ENCODE results near the gene NEO1.

The NEO1 gene

GRCh38 chr15:73078722-73079121 lies 26.5 kb downstream of the NEO1 start:
- H3K36me3 ChIP-seq (ENCODE audit: insufficient read depth, low read length) = no peaks in the 10 kb centered on the region
- WGBS = 88% methylated on average over 2 of the region's 2 CpGs
- H3K9ac ChIP-seq (ENCODE audit: low read depth, low read length) = no peak overlapping the region
- no peak overlapping the region for H3K27ac ChIP-seq (ENCODE audit: low read depth, low read length)
- no peak overlapping the region for H3K4me3 ChIP-seq (ENCODE audit: low read length)
- H3K4me1 ChIP-seq (ENCODE audit: insufficient read depth, low read length) = peaks cover 12% of the 10 kb centered on the region
- no peaks in the 10 kb centered on the region for H3K9me3 ChIP-seq (ENCODE audit: insufficient read depth, low read depth, low read length)
- H3K27me3 ChIP-seq (ENCODE audit: insufficient read depth, low read length) = no peaks in the 10 kb centered on the region

- Histone ChIP-seq H3K9me3 (ENCODE audit: insufficient read depth, low read depth, low read length) (no peaks in the 10 kb centered on the region), H3K4me1 (ENCODE audit: insufficient read depth, low read length) (peaks cover 12% of the 10 kb centered on the region), H3K27ac (ENCODE audit: low read depth, low read length) (no peak overlapping the region), H3K27me3 (ENCODE audit: insufficient read depth, low read length) (no peaks in the 10 kb centered on the region), H3K9ac (ENCODE audit: low read depth, low read length) (no peak overlapping the region), H3K36me3 (ENCODE audit: insufficient read depth, low read length) (no peaks in the 10 kb centered on the region), H3K4me3 (ENCODE audit: low read length) (no peak overlapping the region)
- WGBS = 90% methylated on average over 2 of the region's 3 CpGs
Measured at GRCh38 chr15:73079565-73079964, 27.3 kb downstream of the NEO1 start.

GRCh38 chr15:73081321-73081958 lies 29.2 kb downstream of the NEO1 start:
- H3K4me1 ChIP-seq (ENCODE audit: insufficient read depth, low read length) = peaks cover 12% of the 10 kb centered on the region
- H3K9me3 ChIP-seq (ENCODE audit: insufficient read depth, low read depth, low read length) = 0 out of 2 replicates have a peak, but pooled peaks cover 4% of the 10 kb centered on the region
- 86% methylated on average over 3 of the region's 3 CpGs for WGBS

GRCh38 chr15:73082812-73083211 lies 30.5 kb downstream of the NEO1 start:
- 81% methylated on average over 2 of the region's 2 CpGs for WGBS
- no peak overlapping the region for H3K9ac ChIP-seq (ENCODE audit: low read depth, low read length)
- H3K9me3 ChIP-seq (ENCODE audit: insufficient read depth, low read depth, low read length) = 0 out of 2 replicates have a peak, but pooled peaks cover 4% of the 10 kb centered on the region
- no peak overlapping the region for H3K27ac ChIP-seq (ENCODE audit: low read depth, low read length)
- no peak overlapping the region for H3K4me3 ChIP-seq (ENCODE audit: low read length)
- H3K4me1 ChIP-seq (ENCODE audit: insufficient read depth, low read length) = peaks cover 12% of the 10 kb centered on the region
- H3K36me3 ChIP-seq (ENCODE audit: insufficient read depth, low read length) = no peaks in the 10 kb centered on the region
- H3K27me3 ChIP-seq (ENCODE audit: insufficient read depth, low read length) = no peaks in the 10 kb centered on the region

More at GRCh38 chr15:73081321-73081958, 29.2 kb downstream of the NEO1 start:
- Histone ChIP-seq H3K4me3 (ENCODE audit: low read length) (no peak overlapping the region), H3K9ac (ENCODE audit: low read depth, low read length) (no peak overlapping the region), H3K27me3 (ENCODE audit: insufficient read depth, low read length) (no peaks in the 10 kb centered on the region), H3K27ac (ENCODE audit: low read depth, low read length) (no peak overlapping the region), H3K36me3 (ENCODE audit: insufficient read depth, low read length) (no peaks in the 10 kb centered on the region)

GRCh38 chr15:73087098-73087497 lies 34.8 kb downstream of the NEO1 start:
- Histone ChIP-seq H3K4me1 (ENCODE audit: insufficient read depth, low read length) (no peaks in the 10 kb centered on the region), H3K27ac (ENCODE audit: low read depth, low read length) (no peak overlapping the region), H3K36me3 (ENCODE audit: insufficient read depth, low read length) (no peaks in the 10 kb centered on the region), H3K4me3 (ENCODE audit: low read length) (no peak overlapping the region), H3K27me3 (ENCODE audit: insufficient read depth, low read length) (no peaks in the 10 kb centered on the region), H3K9ac (ENCODE audit: low read depth, low read length) (no peak overlapping the region), H3K9me3 (ENCODE audit: insufficient read depth, low read depth, low read length) (0 out of 2 replicates have a peak, but pooled peaks cover 4% of the 10 kb centered on the region)

GRCh38 chr15:73105064-73105463 lies 52.8 kb downstream of the NEO1 start:
- 96% methylated on average over 3 of the region's 3 CpGs for whole genome bisulfite sequencing
- Histone ChIP-seq H3K27ac (ENCODE audit: low read depth, low read length) (no peak overlapping the region), H3K4me3 (ENCODE audit: low read length) (no peak overlapping the region), H3K9ac (ENCODE audit: low read depth, low read length) (no peak overlapping the region), H3K27me3 (ENCODE audit: insufficient read depth, low read length) (no peaks in the 10 kb centered on the region), H3K36me3 (ENCODE audit: insufficient read depth, low read length) (no peaks in the 10 kb centered on the region), H3K4me1 (ENCODE audit: insufficient read depth, low read length) (peaks cover 12% of the 10 kb centered on the region), H3K9me3 (ENCODE audit: insufficient read depth, low read depth, low read length) (no peaks in the 10 kb centered on the region)

- Histone ChIP-seq H3K27me3 (ENCODE audit: insufficient read depth, low read length) (no peaks in the 10 kb centered on the region), H3K4me3 (ENCODE audit: low read length) (no peak overlapping the region), H3K27ac (ENCODE audit: low read depth, low read length) (no peak overlapping the region), H3K9ac (ENCODE audit: low read depth, low read length) (no peak overlapping the region), H3K36me3 (ENCODE audit: insufficient read depth, low read length) (no peaks in the 10 kb centered on the region), H3K4me1 (ENCODE audit: insufficient read depth, low read length) (peaks cover 16% of the 10 kb centered on the region), H3K9me3 (ENCODE audit: insufficient read depth, low read depth, low read length) (no peaks in the 10 kb centered on the region)
- 69% methylated on average over 4 of the region's 4 CpGs for WGBS
Measured at GRCh38 chr15:73108676-73109075, 56.4 kb downstream of the NEO1 start.

- 71% methylated on average over 3 of the region's 3 CpGs for WGBS
- no peak overlapping the region for H3K4me3 ChIP-seq (ENCODE audit: low read length)
Measured at GRCh38 chr15:73109765-73110164, 57.5 kb downstream of the NEO1 start.

GRCh38 chr15:73110201-73110600 lies 57.9 kb downstream of the NEO1 start:
- peaks cover 19% of the 10 kb centered on the region for H3K4me1 ChIP-seq (ENCODE audit: insufficient read depth, low read length)
- H3K9me3 ChIP-seq (ENCODE audit: insufficient read depth, low read depth, low read length) = no peaks in the 10 kb centered on the region
- no peak overlapping the region for H3K9ac ChIP-seq (ENCODE audit: low read depth, low read length)
- no peak overlapping the region for H3K4me3 ChIP-seq (ENCODE audit: low read length)
- no peaks in the 10 kb centered on the region for H3K27me3 ChIP-seq (ENCODE audit: insufficient read depth, low read length)
- H3K27ac ChIP-seq (ENCODE audit: low read depth, low read length) = no peak overlapping the region
- 95% methylated on average over 1 of the region's 1 CpG for WGBS
- H3K36me3 ChIP-seq (ENCODE audit: insufficient read depth, low read length) = no peaks in the 10 kb centered on the region

More at GRCh38 chr15:73109765-73110164, 57.5 kb downstream of the NEO1 start:
- H3K9ac ChIP-seq (ENCODE audit: low read depth, low read length) = no peak overlapping the region
- H3K27me3 ChIP-seq (ENCODE audit: insufficient read depth, low read length) = no peaks in the 10 kb centered on the region
- H3K36me3 ChIP-seq (ENCODE audit: insufficient read depth, low read length) = no peaks in the 10 kb centered on the region
- no peak overlapping the region for H3K27ac ChIP-seq (ENCODE audit: low read depth, low read length)
- H3K4me1 ChIP-seq (ENCODE audit: insufficient read depth, low read length) = peaks cover 19% of the 10 kb centered on the region
- H3K9me3 ChIP-seq (ENCODE audit: insufficient read depth, low read depth, low read length) = no peaks in the 10 kb centered on the region

GRCh38 chr15:73114064-73114463 lies 61.8 kb downstream of the NEO1 start:
- Histone ChIP-seq H3K27ac (ENCODE audit: low read depth, low read length) (no peak overlapping the region), H3K27me3 (ENCODE audit: insufficient read depth, low read length) (no peaks in the 10 kb centered on the region), H3K4me3 (ENCODE audit: low read length) (no peak overlapping the region), H3K4me1 (ENCODE audit: insufficient read depth, low read length) (peaks cover 8% of the 10 kb centered on the region), H3K9ac (ENCODE audit: low read depth, low read length) (no peak overlapping the region), H3K9me3 (ENCODE audit: insufficient read depth, low read depth, low read length) (no peaks in the 10 kb centered on the region), H3K36me3 (ENCODE audit: insufficient read depth, low read length) (peaks cover 9% of the 10 kb centered on the region; the same call in 1 of the 2 replicates)
- WGBS = 53% methylated on average over 6 of the region's 7 CpGs

GRCh38 chr15:73116164-73116563 lies 63.9 kb downstream of the NEO1 start:
- H3K36me3 ChIP-seq (ENCODE audit: insufficient read depth, low read length) = peaks cover 9% of the 10 kb centered on the region; the same call in 1 of the 2 replicates
- H3K9me3 ChIP-seq (ENCODE audit: insufficient read depth, low read depth, low read length) = no peaks in the 10 kb centered on the region
- H3K9ac ChIP-seq (ENCODE audit: low read depth, low read length) = no peak overlapping the region
- no peaks in the 10 kb centered on the region for H3K27me3 ChIP-seq (ENCODE audit: insufficient read depth, low read length)
- WGBS = 97% methylated on average over 2 of the region's 2 CpGs
- H3K4me3 ChIP-seq (ENCODE audit: low read length) = no peak overlapping the region
- no peak overlapping the region for H3K27ac ChIP-seq (ENCODE audit: low read depth, low read length)
- peaks cover 8% of the 10 kb centered on the region for H3K4me1 ChIP-seq (ENCODE audit: insufficient read depth, low read length)

- H3K4me3 ChIP-seq (ENCODE audit: low read length) = no peak overlapping the region
- H3K4me1 ChIP-seq (ENCODE audit: insufficient read depth, low read length) = peaks cover 8% of the 10 kb centered on the region
- H3K27ac ChIP-seq (ENCODE audit: low read depth, low read length) = no peak overlapping the region
- WGBS = 86% methylated on average over 3 of the region's 3 CpGs
- H3K36me3 ChIP-seq (ENCODE audit: insufficient read depth, low read length) = peaks cover 14% of the 10 kb centered on the region
- no peak overlapping the region for H3K9ac ChIP-seq (ENCODE audit: low read depth, low read length)
- H3K27me3 ChIP-seq (ENCODE audit: insufficient read depth, low read length) = no peaks in the 10 kb centered on the region
- H3K9me3 ChIP-seq (ENCODE audit: insufficient read depth, low read depth, low read length) = no peaks in the 10 kb centered on the region
Measured at GRCh38 chr15:73118055-73118454, 65.8 kb downstream of the NEO1 start.

All from HUES64 (cell line).